B cell (primary cell): Measurements from ENCODE around the gene KMT2C. TPM values are rescaled to one million over a fixed set of nuclear protein-coding genes. Genes with fewer than 3 reads are reported as not detected.
"Not testable (repeated sequence)": the region's sequence is repeated elsewhere in the genome, so short reads cannot be mapped to it uniquely, and the experiment has no call there.

Experiments
- ATAC-seq: fragments of 200-7000 bp; cut with Tn5 transposase; one replicate; pipeline ENCODE4 v1.10.0; 2021; ENCODE audit warnings: low read depth, mild to moderate bottlenecking, moderate number of reproducible peaks, moderate library complexity
- CTCF ChIA-PET: fragments of 350-600 bp; sonication (Branson Sonifier 250); formaldehyde crosslinking; loops from one replicate; lab custom pipeline; 2021; ENCODE audit warnings: antibody characterized with exemption, inconsistent platforms; lab: Charles Lee
- POLR2A ChIA-PET: fragments of 350-600 bp; sonication (Branson Sonifier 250); formaldehyde crosslinking; loops from one replicate; lab custom pipeline; 2021; ENCODE audit warnings: antibody characterized with exemption; lab: Charles Lee
- DNase-seq: peaks from one replicate; pipeline ENCODE4 v3.0.0; 2013
- H2AFZ ChIP-seq: 2 replicates; pipeline ENCODE4 v1.6.1; 2012; ENCODE audit warnings: mild to moderate bottlenecking, low read depth, low read length; ENCODE audit not compliant: insufficient read depth, poor library complexity, severe bottlenecking
- H3K27ac ChIP-seq, 2 donors: 1 replicate in 1 of 2; 2 replicates in 1 of 2; pipeline ENCODE4 v1.5.1; 2012 to 2013; ENCODE audit warnings: low read length in 2 of 2, mild to moderate bottlenecking in 2 of 2, moderate library complexity in 1 of 2
- H3K27me3 ChIP-seq, 4 experiments: fragments of 200-600 bp in 1 of 4; sonication (generic) in 1 of 4; replicated peaks in 1 of 4; 1 replicate in 2 of 4; 2 replicates in 2 of 4; pipeline versions ENCODE4 v1.6.1 to v1.7.0; 2013 to 2016; ENCODE audit warnings: low read length in 3 of 4, mild to moderate bottlenecking in 2 of 4, mixed read lengths in 1 of 4, moderate library complexity in 1 of 4; ENCODE audit not compliant: insufficient read depth in 4 of 4, control insufficient read depth in 3 of 4; ENCODE audit errors: control extremely low read depth in 1 of 4
- H3K36me3 ChIP-seq, 2 experiments: replicated peaks in 1 of 2; 1 replicate in 1 of 2; 2 replicates in 1 of 2; pipeline versions ENCODE4 v1.6.1 to v1.7.1; 2013; ENCODE audit warnings: low read length in 1 of 2; ENCODE audit not compliant: insufficient read depth in 2 of 2, control insufficient read depth in 1 of 2; ENCODE audit errors: control extremely low read depth in 1 of 2, extremely low read depth in 1 of 2
- H3K4me1 ChIP-seq, 2 donors: fragments of 200-600 bp in 1 of 2; sonication (generic) in 1 of 2; 1 replicate in 1 of 2; 2 replicates in 1 of 2; pipeline versions ENCODE4 v1.5.1 to v1.6.1; 2013 to 2017; ENCODE audit warnings: low read length in 2 of 2; ENCODE audit not compliant: control insufficient read depth in 2 of 2, insufficient read depth in 2 of 2
- H3K4me2 ChIP-seq: replicated peaks from 2 replicates; pipeline ENCODE3; 2012; ENCODE audit warnings: mild to moderate bottlenecking, low read depth, low read length; ENCODE audit not compliant: poor library complexity, severe bottlenecking
- H3K4me3 ChIP-seq, 5 experiments: fragments of 200-600 bp in 1 of 5; sonication (generic) in 1 of 5; 1 replicate in 3 of 5; 2 replicates in 2 of 5; pipeline versions ENCODE4 v1.5.1 to v1.7.0; 2011 to 2016; ENCODE audit warnings: low read length in 4 of 5, mild to moderate bottlenecking in 4 of 5, low read depth in 2 of 5, control low read depth in 1 of 5, moderate library complexity in 1 of 5; ENCODE audit not compliant: insufficient read depth in 1 of 5; ENCODE audit errors: control extremely low read depth in 1 of 5, extremely low read depth in 1 of 5
- H3K79me2 ChIP-seq: fragments of 200-600 bp; sonication (generic); one replicate; pipeline ENCODE4 v1.6.0; 2016; ENCODE audit warnings: low read length; ENCODE audit not compliant: control insufficient read depth, insufficient read depth
- H3K9ac ChIP-seq: fragments of 200-600 bp; sonication (generic); 2 replicates; pipeline ENCODE4 v1.6.1; 2017; ENCODE audit warnings: mild to moderate bottlenecking, low read length, moderate library complexity
- H3K9me3 ChIP-seq, 3 donors: one replicate each; pipeline versions ENCODE4 v1.6.1 to v1.7.1; 2013; ENCODE audit warnings: low read length in 2 of 3; ENCODE audit not compliant: control insufficient read depth in 2 of 3, insufficient read depth in 1 of 3; ENCODE audit errors: control extremely low read depth in 1 of 3
- H4K20me1 ChIP-seq: 2 replicates; pipeline ENCODE4 v1.6.0; 2012; ENCODE audit warnings: mild to moderate bottlenecking, low read length; ENCODE audit not compliant: insufficient read depth, control insufficient read depth, poor library complexity, severe bottlenecking
- H3K27ac Mint-ChIP-seq: one replicate; pipeline ENCODE4 v1.8.0; 2021; ENCODE audit warnings: mixed read lengths
- H3K27me3 Mint-ChIP-seq: one replicate; pipeline ENCODE4 v1.8.0; 2021; ENCODE audit warnings: mixed read lengths
- H3K4me1 Mint-ChIP-seq: one replicate; pipeline ENCODE4 v1.8.0; 2021; ENCODE audit warnings: mixed read lengths
- H3K4me3 Mint-ChIP-seq: one replicate; pipeline ENCODE4 v1.8.0; 2021; ENCODE audit warnings: mixed read lengths
- H3K9me3 Mint-ChIP-seq: one replicate; pipeline ENCODE4 v1.8.0; 2022; ENCODE audit warnings: mixed read lengths; ENCODE audit not compliant: insufficient read depth
- EZH2 ChIP-seq: IDR thresholded peaks from 2 replicates; pipeline ENCODE4 v1.6.1; 2012; ENCODE audit warnings: borderline replicate concordance, low read depth, mild to moderate bottlenecking, moderate library complexity, low read length; ENCODE audit not compliant: insufficient read depth, poor library complexity, severe bottlenecking
- WGBS: methylation state at CpG from one replicate; pipeline ENCODE4 v1.1.5; 2013; ENCODE audit warnings: missing lambda C conversion rate; ENCODE audit not compliant: insufficient coverage; 5-methylcytosine and 5-hydroxymethylcytosine counted together
- intact Hi-C: fragments of 100-400 bp; cut with micrococcal nuclease; formaldehyde crosslinking; loops from one replicate; pipeline ENCODE4 v1.10.0; 2022
- polyA plus RNA-seq: library from polyadenylated mRNA; depleted of rRNA; stranded (reverse); fragments of >200 nt; gene quantifications from 2 replicates; pipeline ENCODE4 v1.2.3, GENCODE V29; 2012
- total RNA-seq, 2 donors: library from RNA; stranded (reverse); fragments of 120-200 nt in 1 of 2; gene quantifications; 1 replicate in 1 of 2; 2 replicates in 1 of 2; pipeline versions ENCODE4 v1.2.3 to v1.2.4, GENCODE V29; 2013 to 2022

Gene KMT2C
- total and polyA plus RNA-seq, 2 donors (not counting 1 experiment from before 2014, with no cell fraction given), result 14.9 to 171 TPM

DNA sequence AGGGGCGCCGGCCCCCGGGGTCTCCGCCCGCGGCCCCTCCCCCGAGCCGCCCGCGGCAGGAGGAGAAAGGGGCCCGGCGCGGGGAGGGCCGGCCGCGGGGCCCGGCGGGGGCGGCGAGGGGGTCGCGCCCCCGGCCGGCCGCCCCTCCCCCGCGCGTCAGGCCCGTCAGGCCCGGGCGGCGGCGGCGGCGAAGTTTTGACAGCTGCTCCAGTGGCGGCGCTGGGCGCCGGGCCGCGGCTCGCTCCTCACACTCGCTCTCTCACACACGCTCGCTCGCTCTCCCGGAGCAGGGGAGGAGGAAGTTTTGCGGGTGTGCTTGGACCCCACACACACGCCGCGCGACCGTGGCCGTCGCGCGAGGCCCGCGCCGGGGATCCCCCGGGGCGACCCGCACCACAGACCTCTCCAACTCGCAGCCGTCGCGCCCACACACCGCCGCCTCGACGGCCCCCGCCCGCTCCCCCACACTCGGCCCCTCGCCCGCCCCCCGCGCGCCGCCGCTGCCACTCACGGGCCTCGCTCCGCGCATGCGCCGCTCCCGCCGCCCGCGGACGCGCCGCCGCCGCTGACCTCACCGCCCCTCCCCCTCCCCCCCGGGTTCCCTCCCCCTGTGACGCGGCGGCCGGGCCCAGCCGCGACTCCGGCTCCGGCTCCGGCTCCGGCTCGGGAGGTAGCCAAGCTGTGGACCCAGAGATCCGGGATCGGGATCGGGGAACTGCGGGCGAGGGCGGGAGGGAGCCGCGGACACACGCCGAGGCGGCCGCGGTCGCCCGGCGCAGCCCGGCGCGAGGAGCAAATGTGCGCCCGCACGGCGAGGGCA is 518 bp upstream of the KMT2C start:
- under 1% methylated on average over 91 of the region's 132 CpGs for WGBS
- POLR2A ChIA-PET, result interaction anchor here (1.0 to 4.5 kb wide), 3 partner anchors 24 to 30 kb away, joined by 3 to 25 read pairs (median 5); no protein-coding TSS in a partner anchor
- peak; percentile 70 for ATAC-seq
- H3K9me3 Mint-ChIP-seq, result no peaks in the 10 kb centered on the region
- Histone ChIP-seq H4K20me1 (peaks cover 20% of the 10 kb centered on the region), H2AFZ (peak overlapping the region; percentile 90), H3K36me3 (no peaks in the 10 kb centered on the region), H3K4me1 (peaks cover 12 to 13% of the 10 kb centered on the region in 2 donors), H3K4me3 (peak overlapping the region in 4 of 5 experiments; percentile 51 to 84 (median 68)), H3K9ac (peak overlapping the region; percentile 87), H3K9me3 (no peaks in the 10 kb centered on the region), H3K79me2 (peaks cover 19% of the 10 kb centered on the region), H3K27ac (peak overlapping the region; percentile 76 to 89), H3K4me2 (peak overlapping the region; percentile 62), H3K27me3 (no peaks in the 10 kb centered on the region)
- no peak for TF ChIP-seq EZH2
- CTCF ChIA-PET, result no interaction called here
- peak; percentile 94 for DNase-seq
- intact Hi-C loops, result loop anchor here (1.0 kb wide), 1 partner anchor 27 kb away; no protein-coding TSS in a partner anchor
- H3K4me3 Mint-ChIP-seq, result peak overlapping the region; percentile 89
- H3K4me1 Mint-ChIP-seq, result peaks cover 32% of the 10 kb centered on the region
- H3K27me3 Mint-ChIP-seq, result no peaks in the 10 kb centered on the region
- H3K27ac Mint-ChIP-seq, result peak overlapping the region; percentile 93

- H3K4me1 ChIP-seq, result peaks cover 17 to 18% of the 10 kb centered on the region in 2 donors
- peak overlapping the region; percentile 67 for H3K4me2 ChIP-seq
- POLR2A ChIA-PET, result interaction anchor here (1.4 to 4.5 kb wide), 3 partner anchors 27 to 92 kb away, joined by 4 to 25 read pairs (median 11); no protein-coding TSS in a partner anchor
- peak overlapping the region; percentile 67 to 76 for H3K27ac ChIP-seq
- under 1% methylated on average over 53 of the region's 58 CpGs for WGBS
- peak; percentile 58 for DNase-seq
- Mint-ChIP-seq H3K27ac (peak overlapping the region; percentile 95), H3K4me1 (peaks cover 43% of the 10 kb centered on the region), H3K4me3 (peak overlapping the region; percentile 95)
- not testable (repeated sequence) for H3K9me3 Mint-ChIP-seq, H3K9me3 ChIP-seq, H3K27me3 Mint-ChIP-seq, H3K27me3 ChIP-seq, H3K36me3 ChIP-seq, ATAC-seq
- peaks cover 33% of the 10 kb centered on the region for H3K79me2 ChIP-seq
- peaks cover 33% of the 10 kb centered on the region for H4K20me1 ChIP-seq
- peak overlapping the region; percentile 27 for H2AFZ ChIP-seq
- H3K9ac ChIP-seq, result peak overlapping the region; percentile 72
- CTCF ChIA-PET, result interaction anchor here (0.9 to 2.1 kb wide), 3 partner anchors 10 to 272 kb away, joined by 3 to 7 read pairs (median 4); no protein-coding TSS in a partner anchor
- intact Hi-C loops, result loop anchor here (2.0 kb wide), 1 partner anchor 98 kb away; no protein-coding TSS in a partner anchor
- H3K4me3 ChIP-seq, result peak overlapping the region; percentile 50 to 76 (median 70)
Observed at GRCh38 chr7:152434511-152435383, 1.1 kb downstream of the KMT2C start.

GRCh38 chr7:152433721-152434490 is 1.9 kb downstream of the KMT2C start:
- not testable (repeated sequence) for H2AFZ ChIP-seq, H3K36me3 ChIP-seq, ATAC-seq, H3K9me3 ChIP-seq, H3K9me3 Mint-ChIP-seq, H3K27me3 ChIP-seq, H3K27me3 Mint-ChIP-seq
- CTCF ChIA-PET, result interaction anchor here (0.9 to 2.1 kb wide), 4 partner anchors 10 to 273 kb away, joined by 3 to 7 read pairs (median 4); no protein-coding TSS in a partner anchor
- peak overlapping the region; percentile 67 to 76 for H3K27ac ChIP-seq
- WGBS, result 6% methylated on average over 2 of the region's 15 CpGs
- intact Hi-C loops, result loop anchor here (2.0 kb wide), 1 partner anchor 97 kb away; no protein-coding TSS in a partner anchor
- peak overlapping the region; percentile 67 for H3K4me2 ChIP-seq
- DNase-seq, result peak; percentile 76
- POLR2A ChIA-PET, result interaction anchor here (1.6 to 4.5 kb wide), 2 partner anchors 30 to 92 kb away, joined by 4 to 25 read pairs; no protein-coding TSS in a partner anchor
- H3K79me2 ChIP-seq, result peaks cover 41% of the 10 kb centered on the region
- peaks cover 42% of the 10 kb centered on the region for H4K20me1 ChIP-seq
- peak overlapping the region; percentile 50 to 76 (median 70) for H3K4me3 ChIP-seq
- Mint-ChIP-seq H3K27ac (peak overlapping the region; percentile 95), H3K4me1 (peaks cover 47% of the 10 kb centered on the region), H3K4me3 (peak overlapping the region; percentile 95)
- peaks cover 20 to 22% of the 10 kb centered on the region in 2 donors for H3K4me1 ChIP-seq
- H3K9ac ChIP-seq, result peak overlapping the region; percentile 72
